ENCODE results near the gene GARIN3. TPM values are rescaled to one million over a fixed set of nuclear protein-coding genes. Genes with fewer than 3 reads are reported as not detected.
A peak's percentile ranks its signal among the peaks of the same experiment; 100 is the strongest.

GARIN3 gene
- total RNA-seq, 1 donor from 2014 or later, result not detected

DNA sequence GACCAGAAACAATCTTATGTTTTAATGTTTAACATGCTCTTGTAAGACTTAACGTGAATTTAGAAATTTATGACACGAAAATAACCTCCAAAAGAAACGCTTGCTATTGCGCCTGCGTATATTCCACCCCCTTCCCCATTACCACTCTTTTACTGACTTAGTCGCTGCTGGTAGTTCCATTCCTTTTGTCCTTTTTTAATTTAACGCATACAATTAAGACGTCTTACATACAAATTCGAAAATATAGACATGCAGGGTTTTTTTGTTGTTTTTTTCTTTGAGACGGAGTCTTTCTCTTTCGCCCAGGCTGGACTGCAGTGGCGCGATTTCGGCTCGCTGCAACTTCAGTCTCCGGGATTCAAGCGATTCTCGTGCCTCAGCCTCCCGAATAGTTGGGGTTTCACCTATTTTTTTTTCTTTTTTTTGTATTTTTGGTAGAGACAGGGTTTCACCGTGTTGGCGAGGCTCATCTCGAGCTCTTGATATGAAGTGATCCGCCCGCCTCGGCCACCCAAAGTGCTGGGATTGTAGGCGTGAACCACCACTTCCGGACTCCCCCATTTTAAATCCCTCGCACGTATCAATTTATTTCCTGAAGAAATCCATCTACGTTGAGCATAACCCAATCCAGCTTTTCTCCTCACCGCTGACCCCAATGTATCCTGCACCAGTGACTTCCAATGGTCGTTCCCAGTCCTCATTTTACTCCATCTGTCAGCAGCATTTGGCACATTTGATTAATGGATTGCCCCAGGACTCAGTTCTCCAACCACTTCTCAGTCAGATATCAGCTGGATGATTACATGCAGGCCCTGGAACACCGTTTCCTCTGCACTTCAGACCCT is 22.7 kb downstream of the GARIN3 start:
- peak; percentile 41 for DNase-seq

DNA sequence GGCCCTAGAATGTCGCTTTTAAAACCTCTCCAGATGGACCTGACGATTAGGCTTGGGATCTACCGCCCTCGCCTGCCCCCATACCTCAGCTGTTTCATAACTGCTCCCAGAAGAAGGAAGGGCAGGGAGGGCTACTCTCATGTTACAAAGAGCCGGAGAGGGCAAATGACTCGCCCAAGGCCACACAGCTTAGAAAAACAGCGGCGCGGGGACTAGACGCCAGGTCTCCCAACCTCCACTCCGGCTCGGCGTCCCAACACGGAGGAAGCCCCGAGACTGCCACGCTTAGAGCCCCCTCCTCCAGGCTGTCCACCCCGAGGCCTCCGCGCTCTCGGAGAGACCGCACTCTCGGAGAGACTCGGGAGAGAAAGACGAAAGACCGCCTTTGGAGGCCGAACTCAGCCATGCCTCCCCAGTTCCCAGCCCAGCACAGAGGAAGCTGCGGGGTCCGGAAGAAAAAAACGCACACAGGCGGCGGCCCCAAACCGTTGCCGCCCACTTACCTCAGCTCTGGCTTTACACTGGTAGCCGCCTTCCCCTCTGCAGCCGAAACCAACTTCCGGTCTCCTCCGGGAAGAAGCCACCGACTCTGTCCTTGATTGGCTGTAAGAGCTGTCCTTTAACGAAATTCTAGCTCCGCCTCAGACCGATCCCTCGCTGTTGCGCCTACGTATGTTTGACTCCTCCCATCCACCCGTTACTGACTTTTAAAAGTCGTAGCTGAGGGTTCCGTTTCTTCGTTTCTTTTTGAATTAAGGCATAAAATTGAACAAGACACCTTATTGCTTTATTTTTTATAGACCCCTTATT is 23.5 kb downstream of the GARIN3 start, which contains the start of gene MED7:
MED7 (minus strand) TSS at position 549 of the 810 bp plus-strand sequence. CDS start 3,434 bp downstream, outside the sequence.
- peak; percentile 100 for DNase-seq

DNA sequence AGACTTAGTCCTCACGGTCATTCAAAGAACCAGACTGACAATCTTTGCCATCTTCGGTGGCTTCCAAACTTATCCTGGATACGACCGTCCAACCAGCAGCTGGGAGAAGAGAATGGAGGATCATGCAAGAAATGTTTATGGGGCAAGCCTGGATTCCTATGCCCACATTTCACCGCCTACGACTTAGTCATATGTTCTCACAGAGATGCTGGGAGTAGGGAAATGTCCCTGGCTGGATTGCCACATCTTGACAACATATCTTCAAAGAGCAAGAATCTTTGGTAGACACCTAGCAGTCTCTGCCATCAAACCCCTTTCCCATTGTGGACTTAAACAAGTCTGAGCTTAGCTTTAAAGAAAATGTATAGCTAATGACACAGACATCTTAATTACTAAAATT is 28.4 kb downstream of the GARIN3 start:
- DNase-seq, result no peak

DNA sequence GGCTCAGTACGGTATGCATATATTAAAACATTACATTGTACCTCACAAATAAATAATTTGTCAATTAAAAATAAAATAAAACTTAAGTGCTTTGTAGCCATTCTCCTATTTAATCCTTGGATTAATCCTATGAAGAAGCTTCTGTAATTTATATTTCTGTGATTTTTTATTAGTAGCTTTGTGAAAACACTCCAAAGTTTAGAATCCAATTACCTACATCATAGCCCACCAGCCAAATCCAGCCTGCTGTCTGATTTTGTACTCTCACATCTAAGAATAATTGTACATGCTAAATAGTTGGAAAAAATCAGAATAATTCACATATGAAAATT is 33.8 kb downstream of the GARIN3 start:
- DNase-seq, result no peak

DNA sequence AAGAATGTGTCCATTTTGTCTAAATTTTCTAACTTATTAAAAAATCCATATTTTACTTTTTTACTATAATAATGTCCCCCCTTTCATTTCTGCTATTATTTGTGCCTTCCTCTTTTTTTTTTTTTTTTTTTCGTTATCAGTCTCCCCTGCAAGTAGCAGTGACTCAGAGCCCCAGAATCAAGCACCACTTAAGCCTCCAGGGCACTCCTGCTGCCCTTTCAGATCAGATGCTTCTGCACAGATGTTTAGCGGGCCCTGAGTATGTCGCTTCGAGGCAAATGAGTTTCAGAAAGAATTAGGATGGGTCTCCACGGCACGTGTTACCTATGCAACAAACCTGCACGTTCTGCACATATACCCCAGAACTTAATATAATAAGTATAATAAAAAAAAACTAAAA is 35.1 kb downstream of the GARIN3 start:
- DNase-seq, result no peak

DNA sequence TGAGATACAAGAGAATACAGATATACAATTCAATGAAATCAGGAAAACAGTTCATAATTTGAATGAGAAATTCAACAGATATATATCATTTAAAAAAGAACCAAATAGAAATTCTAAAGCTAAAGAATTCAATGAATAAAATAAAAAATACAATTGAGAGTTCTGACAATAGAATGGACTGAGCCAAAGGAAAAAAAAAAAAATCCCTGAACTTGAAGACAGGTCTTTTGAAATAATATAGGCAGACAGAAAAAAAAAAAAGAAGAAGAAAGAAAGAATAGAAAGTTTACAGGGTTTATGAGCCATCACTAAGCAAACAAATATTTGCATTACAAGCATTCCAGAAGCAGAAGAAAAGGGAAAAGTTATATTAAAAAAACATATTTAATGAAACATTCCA is 44.4 kb downstream of the GARIN3 start:
- DNase-seq, result no peak

DNA sequence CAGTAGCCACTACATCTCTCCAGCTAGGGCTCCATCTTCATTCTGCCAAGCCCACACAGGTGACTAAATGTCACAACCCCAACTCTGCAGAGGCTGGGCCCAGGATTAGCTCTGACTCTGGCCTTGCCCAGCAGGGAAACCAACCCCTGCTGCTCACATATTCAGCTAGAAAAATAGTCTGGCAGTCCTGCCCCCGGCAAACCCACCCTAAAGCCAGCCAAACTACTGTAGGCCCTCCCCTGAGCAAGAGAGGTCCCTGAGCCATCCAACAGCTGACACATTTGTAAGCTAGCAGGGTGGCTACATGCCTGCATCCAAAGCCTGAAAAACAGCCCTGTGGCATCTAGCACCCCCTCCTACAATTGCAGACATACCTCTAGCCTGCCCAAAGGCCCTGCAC is 46.0 kb downstream of the GARIN3 start:
- DNase-seq, result no peak

DNA sequence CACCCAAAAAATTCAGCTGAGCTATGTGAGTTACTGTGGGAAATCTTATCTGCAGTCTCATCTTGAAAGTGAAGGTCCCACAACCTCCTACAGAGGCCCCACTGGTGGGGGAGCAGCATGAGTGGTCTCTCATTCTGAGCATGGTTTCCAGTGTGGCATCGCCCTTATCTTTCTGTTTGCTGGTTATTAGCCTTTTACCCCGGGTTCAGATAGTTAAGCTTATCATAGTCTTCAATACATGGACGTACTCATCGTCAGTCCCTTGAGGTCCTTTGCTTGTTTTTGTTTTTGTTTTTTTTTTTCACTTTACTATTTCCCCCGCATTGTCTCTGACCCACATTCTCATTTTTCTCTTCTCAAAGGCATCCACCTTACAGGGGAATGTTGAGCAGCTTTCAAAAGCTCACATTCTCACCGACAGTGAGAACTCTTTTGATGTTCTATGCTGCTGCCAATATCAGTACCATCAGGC is 49.5 kb downstream of the GARIN3 start:
- no peak for DNase-seq

DNA sequence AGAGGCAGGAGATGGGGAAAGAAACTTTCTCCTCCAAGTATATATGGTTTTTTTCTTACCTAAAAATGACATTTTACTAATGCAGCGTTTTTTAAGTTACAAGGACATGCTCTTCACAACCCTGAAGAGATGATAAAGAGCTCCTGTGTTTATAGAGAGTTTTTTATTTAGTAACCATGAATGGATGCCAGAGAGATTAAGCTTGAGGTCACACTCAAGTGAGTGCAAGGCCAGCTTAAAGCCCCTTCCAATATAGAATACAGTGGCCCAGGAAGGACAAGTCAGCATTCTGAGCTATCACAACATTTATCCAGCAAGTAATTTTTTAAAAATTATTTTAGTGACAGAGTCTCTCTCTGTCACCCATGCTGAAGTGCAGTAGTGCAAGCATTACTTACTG is 50.6 kb downstream of the GARIN3 start:
- DNase-seq, result no peak

DNA sequence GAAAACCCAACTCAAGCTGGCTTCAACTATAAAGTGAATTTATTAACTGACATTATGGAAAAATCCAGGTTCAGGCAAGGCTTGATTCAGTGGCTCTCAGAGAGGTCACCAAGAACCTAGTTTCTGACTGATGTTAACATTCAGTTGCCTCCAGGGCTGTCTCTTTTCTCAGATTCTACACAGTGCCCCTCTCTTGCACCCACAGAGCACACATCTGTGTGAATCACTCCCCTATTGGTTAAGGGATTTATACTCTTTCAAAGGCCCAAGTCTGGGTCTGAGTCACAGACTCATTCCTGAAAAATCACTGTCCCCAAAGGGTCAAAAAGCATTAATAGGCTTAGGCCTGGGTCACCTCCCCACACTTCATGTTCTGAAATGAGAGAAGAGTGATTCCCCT is 51.1 kb downstream of the GARIN3 start:
- DNase-seq, result no peak

DNA sequence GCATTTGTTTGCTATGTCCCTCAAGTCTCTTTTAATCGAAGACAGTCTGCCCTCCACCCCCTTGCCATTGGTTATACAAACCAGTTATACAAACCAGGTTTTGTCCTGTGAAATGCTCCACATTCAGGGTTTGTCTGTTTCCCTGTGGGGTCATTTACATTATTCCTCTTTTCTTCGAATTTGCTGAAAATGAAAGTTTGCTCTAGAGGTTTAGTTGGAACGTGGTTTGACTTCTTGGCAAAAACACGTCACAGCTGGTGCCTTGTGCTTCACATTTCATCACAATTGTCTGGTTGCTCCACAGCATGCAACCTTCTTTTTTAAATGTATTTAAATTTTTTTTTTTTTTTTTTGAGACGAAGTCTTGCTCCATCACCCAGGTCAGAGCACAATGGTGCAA is 53.1 kb downstream of the GARIN3 start:
- DNase-seq, result no peak

Other genes starting within 250 kb of the GARIN3 start
- not detected in 2 replicates for gene TIMD4, start 203.0 kb downstream of the GARIN3 start, total RNA-seq
- 0.28 and 1.0 TPM in 2 replicates for gene HAVCR1, start 107.1 kb downstream of the GARIN3 start, total RNA-seq
- gene HAVCR2, start 57.2 kb downstream of the GARIN3 start, total RNA-seq, result under 0.01 and 0.09 TPM in 2 replicates
- gene MED7, start 23.4 kb downstream of the GARIN3 start, total RNA-seq, result 7.7 and 7.8 TPM in 2 replicates
- gene ITK, start 14.6 kb upstream of the GARIN3 start, total RNA-seq, result not detected in 2 replicates
- 11.7 and 12.6 TPM in 2 replicates for gene CYFIP2, start 99.9 kb upstream of the GARIN3 start, total RNA-seq